ES-I3 (cell line): ENCODE results near the gene KRTAP10-11.
"Not testable (repeated sequence)": the region's sequence is repeated elsewhere in the genome, so short reads cannot be mapped to it uniquely, and the experiment has no call there.

Source experiments
- H3K36me3 ChIP-seq: 2 replicates; pipeline ENCODE4 v1.6.1; 2013; ENCODE audit warnings: mild to moderate bottlenecking, low read length, control low read depth, moderate library complexity; ENCODE audit not compliant: insufficient read depth
- H3K4me1 ChIP-seq: 2 replicates; pipeline ENCODE4 v1.6.1; 2013; ENCODE audit warnings: mild to moderate bottlenecking, control low read depth, low read length; ENCODE audit not compliant: insufficient read depth
- H3K9ac ChIP-seq: 2 replicates; pipeline ENCODE4 v1.6.1; 2013; ENCODE audit warnings: low read depth, mild to moderate bottlenecking, low read length, moderate library complexity
- H3K9me3 ChIP-seq: 2 replicates; pipeline ENCODE4 v1.6.1; 2013; ENCODE audit warnings: mild to moderate bottlenecking, low read length, moderate library complexity; ENCODE audit not compliant: control insufficient read depth, insufficient read depth

KRTAP10-11 gene, protein sequence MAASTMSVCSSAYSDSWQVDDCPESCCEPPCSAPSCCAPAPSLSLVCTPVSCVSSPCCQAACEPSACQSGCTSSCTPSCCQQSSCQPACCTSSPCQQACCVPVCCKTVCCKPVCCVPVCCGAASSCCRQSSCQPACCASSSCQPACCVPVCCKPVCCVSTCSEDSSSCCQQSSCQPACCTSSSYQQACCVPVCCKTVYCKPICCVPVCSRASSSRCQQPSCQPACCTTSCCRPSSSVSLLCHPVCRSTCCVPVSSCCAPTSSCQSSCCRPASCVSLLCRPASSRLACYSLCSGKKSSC

DNA sequence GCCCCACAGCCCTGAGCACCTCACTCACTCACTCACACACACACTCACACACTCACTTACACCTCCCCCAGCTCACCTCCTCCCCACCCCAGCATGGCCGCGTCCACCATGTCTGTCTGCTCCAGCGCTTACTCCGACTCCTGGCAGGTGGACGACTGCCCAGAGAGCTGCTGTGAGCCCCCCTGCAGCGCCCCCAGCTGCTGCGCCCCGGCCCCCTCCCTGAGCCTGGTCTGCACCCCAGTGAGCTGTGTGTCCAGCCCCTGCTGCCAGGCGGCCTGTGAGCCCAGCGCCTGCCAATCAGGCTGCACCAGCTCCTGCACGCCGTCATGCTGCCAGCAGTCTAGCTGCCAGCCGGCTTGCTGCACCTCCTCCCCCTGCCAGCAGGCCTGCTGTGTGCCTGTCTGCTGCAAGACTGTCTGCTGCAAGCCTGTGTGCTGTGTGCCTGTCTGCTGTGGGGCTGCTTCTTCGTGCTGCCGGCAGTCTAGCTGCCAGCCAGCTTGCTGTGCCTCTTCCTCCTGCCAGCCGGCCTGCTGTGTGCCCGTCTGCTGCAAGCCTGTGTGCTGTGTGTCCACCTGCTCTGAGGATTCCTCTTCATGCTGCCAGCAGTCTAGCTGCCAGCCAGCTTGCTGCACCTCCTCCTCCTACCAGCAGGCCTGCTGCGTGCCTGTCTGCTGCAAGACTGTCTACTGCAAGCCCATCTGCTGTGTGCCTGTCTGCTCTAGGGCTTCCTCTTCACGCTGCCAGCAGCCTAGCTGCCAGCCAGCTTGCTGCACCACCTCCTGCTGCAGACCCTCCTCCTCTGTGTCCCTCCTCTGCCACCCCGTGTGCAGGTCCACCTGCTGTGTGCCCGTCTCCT, at the start of gene KRTAP10-11:
Gene KRTAP10-11, plus strand, starts transcription at position 49 of the 856 bp plus-strand sequence. Its CDS starts 45 bp downstream, at position 94.
- H3K9me3 ChIP-seq, H3K36me3 ChIP-seq, H3K9ac ChIP-seq: not testable (repeated sequence)

DNA sequence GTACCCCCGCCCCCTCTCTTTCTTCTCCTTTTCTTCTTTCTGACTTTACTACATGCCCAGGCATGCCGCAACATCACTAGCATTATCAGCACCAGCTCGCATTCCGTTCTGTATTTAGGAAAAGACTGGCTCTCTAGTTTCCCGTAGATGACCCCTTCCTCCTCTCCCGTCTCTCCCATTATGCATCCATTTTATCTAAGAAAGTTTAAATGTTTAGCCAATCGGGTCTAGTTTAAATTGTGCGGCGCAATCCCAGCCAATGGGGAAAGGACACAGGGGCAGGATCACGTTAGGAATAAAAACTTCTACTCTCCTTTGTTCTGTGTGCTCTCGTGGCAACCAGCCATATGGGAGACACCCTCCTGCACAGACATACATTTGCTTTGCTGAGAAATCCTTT, 48.2 kb upstream of the KRTAP10-11 start:
- H3K9ac ChIP-seq, result no peak overlapping the region

More for the DNA sequence above, at the start of gene KRTAP10-11:
- not testable (repeated sequence) for H3K4me1 ChIP-seq

DNA sequence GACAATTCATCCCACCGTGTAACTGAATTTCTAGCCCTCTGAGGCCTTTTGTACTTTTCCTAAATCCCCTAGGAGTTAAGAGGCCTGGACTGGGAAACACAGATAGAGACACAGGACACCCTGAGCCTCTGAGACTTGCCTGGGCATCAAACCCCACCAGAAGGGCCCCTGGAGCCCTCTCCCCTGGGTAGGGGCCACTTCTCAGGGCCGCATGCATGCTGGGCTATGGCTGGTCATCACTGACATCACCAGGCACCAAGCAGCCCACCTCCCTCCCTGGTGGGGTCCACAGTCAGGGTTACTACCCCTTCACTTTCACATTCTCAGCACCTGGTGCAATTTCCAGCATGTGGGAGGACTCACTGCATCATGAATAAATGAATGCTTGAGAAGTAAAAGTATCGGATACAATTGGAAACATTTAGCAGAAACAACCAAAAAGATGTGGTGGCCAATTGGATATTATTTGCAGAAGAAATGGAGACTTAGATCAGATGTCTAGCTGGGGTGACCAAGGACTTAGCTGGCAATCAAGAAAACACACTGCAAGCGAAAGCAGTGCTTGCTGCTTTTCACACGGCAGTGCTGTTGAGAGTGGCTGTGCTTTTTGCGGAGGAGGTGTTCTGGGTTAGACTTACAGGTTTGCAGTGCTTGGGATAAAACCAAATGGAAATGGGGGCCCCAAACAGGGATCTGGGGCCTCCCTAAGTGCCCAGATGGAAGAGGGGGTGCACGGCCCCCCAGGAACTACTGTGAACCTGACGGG, 46.8 kb upstream of the KRTAP10-11 start:
- no peak overlapping the region for H3K9ac ChIP-seq
- no peaks in the 10 kb centered on the region; the same call in 1 of the 2 replicates for H3K9me3 ChIP-seq
- H3K4me1 ChIP-seq, result no peaks in the 10 kb centered on the region; the same call in 1 of the 2 replicates
- no peaks in the 10 kb centered on the region for H3K36me3 ChIP-seq

More for the DNA sequence above, 48.2 kb upstream of the KRTAP10-11 start:
- Histone ChIP-seq H3K9me3 (no peaks in the 10 kb centered on the region; the same call in 1 of the 2 replicates), H3K4me1 (peaks cover 4% of the 10 kb centered on the region; the same call in 1 of the 2 replicates), H3K36me3 (no peaks in the 10 kb centered on the region)

DNA sequence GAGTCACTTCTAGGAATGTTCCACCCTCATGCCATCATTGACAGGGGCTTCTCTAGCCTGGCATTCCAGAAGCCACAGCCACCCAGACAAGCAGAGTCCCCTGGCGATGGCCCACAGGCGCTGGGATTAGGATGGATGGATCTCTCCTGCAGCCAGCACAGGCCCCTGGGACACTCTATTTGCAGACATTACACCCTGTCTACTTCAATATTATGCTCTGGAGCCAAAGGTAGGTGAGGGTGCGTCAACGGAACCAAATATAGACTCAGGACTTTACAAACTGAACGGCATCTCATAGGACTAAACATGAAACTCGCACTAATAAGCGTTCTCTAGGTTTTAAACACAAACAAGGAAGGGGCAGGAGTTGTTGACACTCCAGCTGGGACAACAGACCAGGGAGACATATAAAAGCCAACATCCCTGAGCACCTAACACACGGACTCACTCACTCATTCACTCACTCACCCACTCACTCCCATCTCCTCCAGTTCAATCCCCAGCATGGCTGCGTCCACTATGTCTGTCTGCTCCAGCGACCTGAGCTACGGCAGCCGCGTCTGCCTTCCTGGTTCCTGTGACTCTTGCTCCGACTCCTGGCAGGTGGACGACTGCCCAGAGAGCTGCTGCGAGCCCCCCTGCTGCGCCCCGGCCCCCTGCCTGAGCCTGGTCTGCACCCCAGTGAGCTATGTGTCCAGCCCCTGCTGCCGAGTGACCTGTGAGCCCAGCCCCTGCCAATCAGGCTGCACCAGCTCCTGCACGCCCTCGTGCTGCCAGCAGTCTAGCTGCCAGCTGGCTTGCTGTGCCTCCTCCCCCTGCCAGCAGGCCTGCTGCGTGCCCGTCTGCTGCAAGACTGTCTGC, 45.9 kb upstream of the KRTAP10-11 start, which contains the start of gene KRTAP10-7:
Gene KRTAP10-7, plus strand, starts transcription at position 480 of the 861 bp plus-strand sequence. Its CDS starts 25 bp downstream, at position 505.
- H3K9me3 ChIP-seq, result not testable (repeated sequence)

DNA sequence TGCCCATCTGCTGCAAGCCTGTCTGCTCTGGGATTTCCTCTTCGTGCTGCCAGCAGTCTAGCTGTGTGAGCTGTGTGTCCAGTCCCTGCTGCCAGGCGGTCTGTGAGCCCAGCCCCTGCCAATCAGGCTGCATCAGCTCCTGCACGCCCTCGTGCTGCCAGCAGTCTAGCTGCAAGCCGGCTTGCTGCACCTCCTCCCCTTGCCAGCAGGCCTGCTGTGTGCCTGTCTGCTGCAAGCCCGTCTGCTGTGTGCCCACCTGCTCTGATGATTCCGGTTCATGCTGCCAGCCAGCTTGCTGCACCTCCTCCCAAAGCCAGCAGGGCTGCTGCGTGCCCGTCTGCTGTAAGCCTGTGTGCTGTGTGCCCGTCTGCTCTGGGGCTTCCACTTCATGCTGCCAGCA, 45.1 kb upstream of the KRTAP10-11 start:
- H3K36me3 ChIP-seq, H3K9ac ChIP-seq, H3K9me3 ChIP-seq, H3K4me1 ChIP-seq: not testable (repeated sequence)

More for the DNA sequence above, 45.9 kb upstream of the KRTAP10-11 start, which contains the start of gene KRTAP10-7:
- H3K9ac ChIP-seq, H3K36me3 ChIP-seq, H3K4me1 ChIP-seq: not testable (repeated sequence)

DNA sequence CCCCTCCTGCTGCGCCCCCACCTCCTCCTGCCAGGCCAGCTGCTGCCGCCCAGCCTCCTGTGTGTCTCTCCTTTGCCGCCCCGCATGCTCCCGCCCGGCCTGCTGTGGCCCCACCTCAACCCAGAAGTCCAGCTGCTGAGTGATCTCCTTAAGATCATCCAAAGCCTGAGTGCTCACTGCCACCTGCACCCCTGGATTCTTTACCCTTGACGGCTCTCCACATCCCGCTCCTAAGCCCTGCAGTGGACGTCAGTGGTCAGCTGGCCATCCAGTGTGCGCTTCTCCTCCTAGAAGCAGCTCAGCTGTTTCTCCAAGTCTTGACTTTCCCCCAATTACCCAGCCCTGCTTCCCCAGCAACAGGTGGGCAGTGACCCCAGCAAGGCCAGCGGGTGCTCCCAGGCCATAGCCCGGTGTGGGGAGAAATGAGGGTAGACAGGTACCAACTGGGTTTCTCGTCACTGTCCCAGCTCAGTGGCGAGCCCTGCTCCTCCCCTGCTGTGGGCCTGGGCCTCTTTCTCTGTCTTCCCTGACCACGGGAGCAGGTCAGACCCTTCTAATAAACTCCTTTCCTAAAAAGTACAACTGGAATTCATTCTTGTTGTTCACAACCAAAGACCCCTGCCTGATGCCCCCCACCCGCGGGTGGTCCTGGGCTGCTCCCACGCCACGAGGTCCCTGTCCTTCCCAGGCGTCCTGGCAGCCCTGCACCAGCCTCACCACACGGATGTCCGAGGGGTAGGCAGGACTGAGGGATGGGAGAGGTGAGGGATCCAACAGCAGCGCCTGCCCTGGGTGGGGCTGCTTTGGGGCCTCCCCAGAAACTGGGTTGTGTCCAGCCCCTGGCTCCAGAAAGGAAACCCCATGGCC, 44.4 kb upstream of the KRTAP10-11 start:
- H3K36me3 ChIP-seq, result no peaks in the 10 kb centered on the region
- H3K9me3 ChIP-seq, result no peaks in the 10 kb centered on the region; the same call in 1 of the 2 replicates
- H3K4me1 ChIP-seq, result no peaks in the 10 kb centered on the region; the same call in 1 of the 2 replicates
- no peak overlapping the region for H3K9ac ChIP-seq

DNA sequence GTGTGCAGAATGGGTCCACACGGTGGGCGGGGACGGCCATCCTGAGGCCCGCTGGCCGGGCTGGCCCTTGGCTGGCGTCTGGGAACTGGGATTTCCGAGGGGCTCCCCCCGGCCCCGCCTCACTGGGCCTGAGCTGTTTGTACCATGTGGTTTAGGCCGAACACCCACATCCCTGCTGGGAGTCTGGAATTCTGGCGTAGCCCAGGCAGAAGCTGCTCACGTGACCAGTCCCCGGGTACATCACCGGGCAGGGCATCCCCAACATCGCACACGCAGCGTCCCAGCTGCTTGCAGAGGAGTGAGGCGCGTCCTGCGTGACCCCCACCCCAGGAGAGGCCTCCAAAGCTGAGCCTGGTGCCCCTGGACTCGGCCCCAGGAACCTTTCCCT, 43.8 kb upstream of the KRTAP10-11 start:
- Histone ChIP-seq H3K36me3 (no peaks in the 10 kb centered on the region), H3K9ac (no peak overlapping the region), H3K9me3 (no peaks in the 10 kb centered on the region; the same call in 1 of the 2 replicates), H3K4me1 (no peaks in the 10 kb centered on the region; the same call in 1 of the 2 replicates)

DNA sequence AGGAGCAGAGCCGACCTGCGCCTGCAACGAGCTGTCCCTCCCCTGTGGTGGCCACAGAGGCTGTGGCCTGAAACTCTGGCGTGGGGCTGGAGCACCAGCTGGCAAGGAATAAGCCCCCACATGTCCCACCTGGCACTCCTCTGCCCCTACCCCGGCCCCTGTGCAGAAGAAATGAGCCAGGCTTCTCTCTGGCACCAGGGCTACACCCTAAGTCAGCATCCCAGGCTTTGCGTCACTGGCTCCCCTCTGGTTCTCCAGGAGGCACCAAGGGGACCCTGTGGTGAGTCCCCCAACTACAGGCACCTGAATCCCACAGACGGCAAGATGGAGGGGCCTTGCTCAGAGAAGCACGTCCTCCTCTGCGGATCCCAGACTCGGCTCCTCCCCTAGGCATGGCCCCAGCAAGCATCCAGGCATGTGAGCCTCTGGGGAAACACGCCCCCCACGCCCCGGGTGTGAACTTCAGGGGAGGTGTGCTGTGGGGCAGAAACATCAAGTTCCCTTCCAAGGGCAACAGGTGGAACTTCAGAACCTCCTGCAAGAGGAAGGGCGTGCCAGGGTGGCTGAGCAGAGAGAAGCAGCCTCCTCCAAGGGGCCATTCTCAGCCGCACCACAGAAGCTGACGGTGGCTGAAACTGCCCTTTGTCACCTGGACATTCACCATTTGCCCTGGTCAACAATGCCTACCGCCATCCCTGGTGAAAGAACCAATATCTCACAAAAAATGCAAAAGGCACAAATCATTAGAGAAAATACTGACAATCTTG, 42.9 kb upstream of the KRTAP10-11 start:
- H3K4me1 ChIP-seq, result no peaks in the 10 kb centered on the region; the same call in 1 of the 2 replicates
- no peak overlapping the region for H3K9ac ChIP-seq
- no peaks in the 10 kb centered on the region for H3K36me3 ChIP-seq
- no peaks in the 10 kb centered on the region; the same call in 1 of the 2 replicates for H3K9me3 ChIP-seq

DNA sequence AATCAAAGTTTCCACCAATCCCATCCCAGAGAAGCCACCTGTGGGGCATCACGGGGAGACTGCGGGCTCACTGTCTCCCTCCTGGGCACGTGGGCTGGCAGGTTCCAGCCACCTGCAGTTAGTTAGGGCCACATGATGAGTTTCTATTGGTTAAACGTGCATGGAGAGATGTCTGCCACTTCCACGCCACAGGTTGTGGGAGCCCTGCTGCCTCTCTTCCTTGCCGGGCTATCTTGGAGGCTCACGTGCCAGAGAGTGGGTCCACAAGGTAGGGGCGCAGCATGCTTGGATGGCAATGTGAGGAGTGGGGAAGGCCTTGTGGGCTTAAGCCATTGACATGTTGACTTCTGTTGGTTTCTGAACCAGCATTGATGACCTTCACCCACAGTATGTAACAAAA, 42.3 kb upstream of the KRTAP10-11 start:
- no peaks in the 10 kb centered on the region for H3K9me3 ChIP-seq
- H3K9ac ChIP-seq, result no peak overlapping the region
- H3K36me3 ChIP-seq, result no peaks in the 10 kb centered on the region
- no peaks in the 10 kb centered on the region for H3K4me1 ChIP-seq

DNA sequence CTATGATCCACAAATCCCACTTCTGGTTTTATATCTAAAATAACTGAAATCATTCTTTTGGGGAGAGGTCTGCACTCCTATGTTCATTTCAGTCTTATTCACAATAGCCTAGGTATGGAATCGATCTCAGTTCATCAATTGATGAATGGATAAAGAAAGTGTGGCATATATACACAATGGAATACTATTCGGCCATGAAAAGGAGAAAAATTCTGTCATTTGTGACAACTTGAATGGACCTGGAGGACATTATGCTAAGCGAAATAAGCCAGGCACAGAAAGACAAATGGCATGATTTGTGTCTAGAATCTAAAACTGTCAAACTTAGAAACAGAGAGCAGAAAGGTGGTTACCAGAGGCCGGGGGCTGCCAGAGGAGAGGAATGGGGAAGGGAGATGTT, 39.7 kb upstream of the KRTAP10-11 start:
- H3K9ac ChIP-seq, result no peak overlapping the region
- no peaks in the 10 kb centered on the region for H3K4me1 ChIP-seq
- H3K9me3 ChIP-seq, result peaks cover 5% of the 10 kb centered on the region; the same call in 1 of the 2 replicates
- no peaks in the 10 kb centered on the region for H3K36me3 ChIP-seq

DNA sequence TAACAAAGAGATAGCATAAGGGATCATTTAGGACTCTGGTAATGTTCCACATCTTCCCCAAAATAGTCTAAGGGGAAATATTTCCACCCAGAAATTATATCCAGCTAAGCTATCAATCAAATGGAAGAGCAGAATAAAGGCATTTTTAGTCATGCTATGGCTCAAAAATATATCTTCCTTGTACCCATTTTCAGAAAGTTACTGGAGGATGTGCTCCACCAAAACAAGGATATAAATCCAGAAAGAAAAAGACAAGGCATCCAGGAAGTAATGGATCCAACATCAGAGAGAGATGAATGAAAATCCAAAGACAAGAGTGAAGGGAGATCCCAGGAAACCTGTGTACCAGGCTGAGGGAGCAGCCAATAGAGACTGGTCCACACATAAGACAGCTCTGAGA, 37.0 kb upstream of the KRTAP10-11 start:
- H3K9me3 ChIP-seq, result peaks cover 5% of the 10 kb centered on the region; the same call in 1 of the 2 replicates
- no peaks in the 10 kb centered on the region for H3K36me3 ChIP-seq
- no peaks in the 10 kb centered on the region for H3K4me1 ChIP-seq
- no peak overlapping the region for H3K9ac ChIP-seq

DNA sequence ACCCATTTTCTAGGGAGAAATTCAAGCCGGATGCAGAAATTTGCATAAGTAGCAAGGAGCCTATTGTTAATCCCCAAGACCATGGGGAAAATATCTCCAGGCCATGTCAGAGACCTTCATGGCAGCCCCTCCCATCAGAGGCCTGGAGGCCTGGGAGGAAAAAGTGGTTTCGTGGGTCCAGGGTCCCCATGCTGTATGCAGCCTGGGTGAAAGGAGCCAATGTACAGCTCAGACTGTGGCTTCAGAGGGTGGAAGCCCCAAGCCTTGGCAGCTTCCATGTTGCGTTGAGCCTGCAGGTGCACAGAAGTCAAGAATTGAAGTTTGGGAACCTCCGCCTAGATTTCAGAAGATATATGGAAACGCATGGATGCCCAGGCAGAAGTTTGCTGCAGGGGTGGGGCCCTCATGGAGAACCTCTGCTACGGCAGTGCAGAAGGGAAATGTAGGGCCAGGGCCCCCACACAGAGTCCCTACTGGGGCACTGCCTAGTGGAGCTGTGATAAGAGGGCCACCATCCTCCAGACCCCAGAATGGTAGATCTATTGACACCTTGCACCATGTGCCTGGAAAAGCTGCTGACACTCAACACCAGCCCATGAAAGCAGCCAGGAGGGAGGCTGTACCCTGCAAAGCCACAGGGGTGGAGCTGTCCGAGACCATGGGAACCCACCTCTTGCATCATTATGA, 35.9 kb upstream of the KRTAP10-11 start:
- H3K36me3 ChIP-seq, H3K9me3 ChIP-seq, H3K4me1 ChIP-seq, H3K9ac ChIP-seq: not testable (repeated sequence)
